Glomerular visceral epithelial cell (primary cell): Measurements from ENCODE around the gene ZNG1C.
"Not testable (repeated sequence)": the region's sequence is repeated elsewhere in the genome, so short reads cannot be mapped to it uniquely, and the experiment has no call there.

ENCODE experiments used
- DNase-seq: peaks from one replicate; pipeline ENCODE4 v3.0.0-alpha.2; 2016; ENCODE audit errors: extremely low spot score

Gene ZNG1C

GRCh38 chr9:68241683-68242082 is at the start of gene ZNG1C:
TSS of gene ZNG1C (plus strand) at chr9:68241983. CDS start at chr9:68242032, 49 bp downstream.
- not testable (repeated sequence) for DNase-seq

- DNase-seq, result not testable (repeated sequence)
These were observed 654 bp downstream of the ZNG1C start for GRCh38 chr9:68242437-68242836.

DNA sequence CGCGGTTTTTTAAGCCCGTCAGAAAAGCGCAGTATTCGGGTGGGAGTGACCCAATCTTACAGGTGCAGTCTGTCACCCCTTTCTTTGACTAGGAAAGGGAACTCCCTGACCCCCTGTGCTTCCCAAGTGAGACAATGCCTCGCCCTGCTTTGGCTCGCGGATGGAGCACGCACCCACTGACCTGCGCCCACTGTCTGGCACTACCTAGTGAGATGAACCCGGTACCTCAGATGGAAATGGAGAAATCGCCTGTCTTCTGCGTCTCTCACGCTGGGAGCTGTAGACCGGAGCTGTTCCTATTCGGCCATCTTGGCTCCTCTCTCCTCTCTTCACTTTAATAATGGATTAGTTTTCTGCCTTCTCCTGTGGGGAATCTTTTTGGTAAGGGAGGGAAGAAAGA is 39.3 kb downstream of the ZNG1C start:
- not testable (repeated sequence) for DNase-seq

DNA sequence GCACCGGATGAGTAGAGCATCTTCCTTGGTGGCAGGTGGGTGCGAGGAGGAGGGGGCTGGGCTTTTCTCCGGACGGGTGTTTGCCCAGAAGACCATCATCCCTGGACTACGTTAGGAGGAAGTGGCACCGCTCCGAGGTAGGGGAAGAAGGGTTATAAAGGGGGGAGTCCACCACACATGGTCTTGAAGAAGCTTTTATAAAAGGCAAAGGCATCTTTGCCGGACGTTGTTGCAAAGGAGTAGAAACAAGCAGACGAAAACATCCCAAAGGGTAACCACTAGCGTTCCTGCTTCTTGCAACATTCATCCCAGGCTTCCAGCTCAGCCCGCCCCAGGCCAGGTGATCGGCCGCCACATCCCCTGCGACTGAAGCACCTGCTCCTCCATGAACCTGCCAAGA is 60.8 kb downstream of the ZNG1C start, which contains the start of gene FOXD4L3:
FOXD4L3 (plus strand) TSS at position 301 of the 400 bp plus-strand sequence; CDS start at position 386, 85 bp downstream.
- DNase-seq, result not testable (repeated sequence)

GRCh38 chr9:68303771-68304170 is 62.0 kb downstream of the ZNG1C start:
- DNase-seq, result not testable (repeated sequence)

- not testable (repeated sequence) for DNase-seq
These were observed 62.4 kb downstream of the ZNG1C start for GRCh38 chr9:68304212-68304611.

DNA sequence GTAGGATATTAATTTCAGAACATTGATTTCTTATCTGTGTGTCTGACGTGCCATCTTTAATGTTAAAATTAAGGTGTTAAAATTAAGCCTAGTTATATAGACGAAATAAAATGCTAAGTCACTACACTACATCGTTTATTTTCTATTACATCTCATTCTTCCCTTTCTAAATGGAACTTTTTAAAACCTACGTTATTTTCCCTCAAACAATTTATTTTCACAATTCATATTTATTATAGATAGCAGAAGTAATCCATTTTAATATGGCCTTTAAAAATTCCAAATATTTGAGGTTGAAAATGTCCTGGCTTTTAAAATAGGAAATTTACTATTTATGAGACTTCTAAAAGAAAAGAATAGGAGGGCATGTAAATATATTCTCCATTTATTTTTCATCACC is 63.0 kb downstream of the ZNG1C start:
- not testable (repeated sequence) for DNase-seq

- DNase-seq, result not testable (repeated sequence)
These were observed 64.0 kb downstream of the ZNG1C start for GRCh38 chr9:68305680-68306285.

DNA sequence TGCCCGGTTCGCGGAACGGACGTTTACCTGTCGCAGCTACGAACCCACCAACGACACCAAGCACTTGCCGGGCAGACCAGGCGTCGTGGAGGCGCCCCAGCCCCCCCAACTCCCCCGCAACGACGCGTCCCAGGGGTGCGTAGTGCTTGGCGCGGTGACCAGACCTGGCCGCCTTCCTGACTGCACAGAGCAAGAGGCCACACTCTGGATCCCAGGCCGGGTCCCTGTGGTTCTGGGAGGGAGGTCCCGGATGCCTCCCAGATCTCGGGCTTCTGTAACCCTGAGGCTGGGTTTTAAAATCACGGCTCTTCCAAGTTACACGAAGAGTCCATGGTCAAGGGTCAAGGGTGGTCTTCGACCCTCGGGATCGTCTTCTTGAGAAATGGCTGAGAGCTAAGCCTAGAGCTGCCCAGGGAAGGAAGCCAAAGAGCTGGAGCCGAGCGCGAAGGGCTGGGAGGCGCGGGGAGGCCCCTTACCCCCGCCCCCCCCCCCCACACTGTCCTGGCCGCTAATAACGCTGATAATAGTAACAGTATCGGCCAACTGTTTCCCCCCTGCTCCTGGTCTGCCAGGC is 64.7 kb downstream of the ZNG1C start:
- not testable (repeated sequence) for DNase-seq

- DNase-seq, result not testable (repeated sequence)
These were observed 65.3 kb downstream of the ZNG1C start for GRCh38 chr9:68307127-68307526.

DNA sequence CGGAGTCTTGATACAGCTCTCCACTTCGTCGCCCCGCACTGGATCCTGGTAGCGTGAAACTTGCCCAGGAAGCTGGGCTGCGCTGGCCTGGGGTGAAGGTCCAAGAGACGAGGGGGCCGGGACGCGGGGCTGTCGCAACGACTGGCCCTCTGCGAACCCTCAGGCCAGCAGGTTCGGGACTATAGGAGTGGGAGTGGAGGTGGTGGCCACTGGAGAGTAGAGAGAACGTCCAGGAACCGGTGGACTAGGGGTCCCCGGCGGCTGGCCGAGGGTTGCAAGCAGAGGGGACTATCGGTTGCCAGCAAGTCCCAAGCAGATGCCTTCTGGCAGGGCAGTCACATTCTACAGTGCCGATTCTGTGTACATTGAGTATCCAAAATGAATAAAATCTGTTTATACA is 65.9 kb downstream of the ZNG1C start:
- not testable (repeated sequence) for DNase-seq

DNA sequence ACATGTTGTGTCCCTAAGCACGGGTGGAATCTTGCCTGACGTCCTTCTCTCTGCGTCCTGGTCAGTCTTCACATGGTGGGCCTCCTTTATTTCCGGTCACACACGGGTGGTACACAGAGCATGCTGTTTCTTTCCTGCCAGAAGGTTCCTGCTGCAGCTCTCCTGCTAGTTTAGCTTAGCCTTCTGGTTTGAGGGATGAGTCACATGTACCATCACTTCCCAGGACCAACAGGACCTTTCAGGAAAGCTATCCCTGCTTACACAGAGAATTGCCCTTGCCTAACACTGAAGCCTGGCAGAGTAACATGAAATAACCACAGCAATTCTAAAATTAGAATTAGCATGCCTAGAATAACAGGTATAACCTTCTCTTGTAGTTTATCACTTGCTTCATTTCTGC is 69.4 kb downstream of the ZNG1C start:
- not testable (repeated sequence) for DNase-seq

DNA sequence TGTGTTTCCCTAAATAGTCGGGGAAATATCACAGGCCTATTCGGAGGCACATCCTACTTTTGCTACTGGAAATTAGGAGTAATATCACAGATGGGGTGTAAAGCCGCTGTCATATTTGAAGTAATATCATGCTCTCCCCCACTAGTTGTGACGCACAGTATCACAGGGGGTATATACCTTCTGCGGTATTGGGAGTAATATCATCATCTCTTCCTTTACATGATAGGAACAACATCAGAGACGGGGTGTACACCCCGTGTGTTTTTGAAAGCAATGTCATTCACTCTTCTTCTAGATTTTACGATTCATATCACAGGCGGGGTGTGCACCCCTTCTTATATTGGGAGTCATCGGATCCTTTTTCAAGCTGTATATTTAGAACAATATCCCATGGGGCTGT is 76.4 kb downstream of the ZNG1C start:
- DNase-seq, result not testable (repeated sequence)

- not testable (repeated sequence) for DNase-seq
These were observed 82.0 kb downstream of the ZNG1C start for GRCh38 chr9:68323749-68324148.

GRCh38 chr9:68324518-68324917 is 82.7 kb downstream of the ZNG1C start:
- not testable (repeated sequence) for DNase-seq

GRCh38 chr9:68329106-68329505 is 87.3 kb downstream of the ZNG1C start:
- not testable (repeated sequence) for DNase-seq

DNA sequence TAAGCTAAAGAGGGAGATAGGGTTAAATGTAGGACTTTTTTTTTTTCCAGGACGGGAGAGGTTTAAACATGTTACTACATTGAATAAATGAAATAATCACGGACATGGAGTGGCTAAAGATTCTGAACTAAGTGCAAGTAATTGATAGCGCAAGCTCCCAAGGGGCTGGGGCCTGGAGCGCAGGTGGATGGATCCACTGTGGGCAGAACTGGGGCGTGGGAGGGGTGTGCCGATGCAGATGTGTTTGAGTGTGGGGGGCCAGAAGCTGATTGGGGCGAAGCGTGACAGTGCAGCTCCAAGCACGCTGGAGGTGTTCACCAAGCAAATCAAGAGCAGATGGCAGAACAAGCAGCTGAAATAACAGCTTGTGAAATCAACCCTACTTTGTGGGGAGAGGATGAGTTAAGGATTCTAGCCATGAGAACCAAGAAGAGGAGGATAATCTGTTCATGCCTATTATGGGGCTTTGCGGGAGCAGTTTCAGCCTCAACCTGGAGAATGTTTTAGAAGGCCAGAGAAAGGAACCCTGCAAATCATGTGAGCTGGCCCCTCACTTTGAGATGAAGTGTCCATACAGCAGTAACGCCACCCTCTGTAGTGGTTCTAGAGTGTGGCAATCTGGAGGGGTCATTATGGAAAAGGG is 88.9 kb downstream of the ZNG1C start:
- not testable (repeated sequence) for DNase-seq

GRCh38 chr9:68332122-68332521 is 90.3 kb downstream of the ZNG1C start:
- not testable (repeated sequence) for DNase-seq

DNA sequence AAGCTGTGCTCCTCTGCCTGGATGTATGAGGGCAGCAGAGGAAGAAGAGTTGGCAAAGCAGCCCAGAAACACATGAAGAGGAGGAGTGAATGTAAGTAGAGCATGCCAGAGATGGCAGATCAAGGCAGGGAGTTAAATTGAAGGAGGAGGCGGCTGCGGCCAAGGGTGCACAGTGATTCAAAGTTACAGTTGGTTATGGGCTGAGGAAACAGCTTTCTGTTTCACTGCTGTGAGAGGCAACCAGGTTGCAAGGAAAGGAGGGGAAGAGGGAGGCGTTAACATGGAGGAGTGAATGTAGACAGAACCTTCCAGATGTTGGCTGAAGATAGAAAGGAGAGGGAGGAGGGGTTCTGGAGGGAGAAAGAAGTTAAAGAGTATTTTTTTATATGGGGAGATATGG is 94.2 kb downstream of the ZNG1C start:
- DNase-seq, result not testable (repeated sequence)

DNA sequence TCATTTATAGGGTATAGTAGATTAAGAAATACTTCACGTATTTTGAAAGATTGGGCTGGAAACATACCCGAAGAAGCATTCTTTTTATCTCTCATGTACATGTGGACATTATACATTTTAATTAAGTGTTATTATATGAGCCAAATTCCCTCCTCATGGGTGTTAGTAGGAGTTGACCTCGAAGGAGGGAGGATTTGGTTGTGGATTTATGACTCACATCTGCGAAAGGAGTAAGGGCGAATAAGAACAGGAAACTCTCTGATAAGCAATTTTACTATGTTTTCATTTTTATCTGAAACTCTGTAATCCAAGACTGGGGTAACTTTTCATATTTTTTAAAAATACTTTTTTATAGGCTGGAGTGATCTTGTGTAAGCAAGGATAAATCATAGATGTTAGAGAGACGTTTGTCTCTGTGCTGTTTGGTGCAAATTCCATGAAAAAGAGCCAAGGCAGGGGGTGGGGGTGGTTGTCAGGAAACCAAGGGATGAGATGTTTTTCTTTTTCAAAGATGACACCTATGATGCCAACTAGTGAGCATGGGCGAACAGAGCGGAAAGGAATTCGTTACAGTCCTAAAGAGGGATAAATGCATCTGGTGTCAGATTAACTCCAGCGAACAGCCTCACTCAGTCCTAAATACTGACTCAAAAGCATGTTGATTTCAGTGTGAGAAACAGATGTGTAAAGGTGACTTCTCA is 95.0 kb downstream of the ZNG1C start:
- not testable (repeated sequence) for DNase-seq

GRCh38 chr9:68338000-68338399 is 96.2 kb downstream of the ZNG1C start:
- DNase-seq, result not testable (repeated sequence)
